Aorta (tissue), 5 donors: ENCODE data around the gene ACAP1. TPM values are rescaled to one million over a fixed set of nuclear protein-coding genes. Genes with fewer than 3 reads are reported as not detected.
A peak's percentile ranks its signal among the peaks of the same experiment; 100 is the strongest.
"Not testable (repeated sequence)": the region's sequence is repeated elsewhere in the genome, so short reads cannot be mapped to it uniquely, and the experiment has no call there.

Source experiments
- ATAC-seq: fragments of 200-7000 bp; cut with Tn5 transposase; one replicate; pipeline ENCODE4 v1.9.1; 2022; ENCODE audit warnings: moderate library complexity; ENCODE audit not compliant: low FRiP score
- DNase-seq, 2 donors: peaks; one replicate each; pipeline ENCODE4 v3.0.0-alpha.2; 2020
- H3K27ac ChIP-seq, 2 donors: one replicate each; pipeline ENCODE4 v1.5.1; 2013; ENCODE audit warnings: low read length in 2 of 2, mild to moderate bottlenecking in 2 of 2, moderate library complexity in 2 of 2, control low read depth in 1 of 2, inconsistent platforms in 1 of 2, low read depth in 1 of 2
- H3K27me3 ChIP-seq, 2 donors: one replicate each; pipeline ENCODE4 v1.6.1; 2013; ENCODE audit warnings: control low read depth in 1 of 2, low read length in 1 of 2, mild to moderate bottlenecking in 1 of 2, moderate library complexity in 1 of 2; ENCODE audit not compliant: insufficient read depth in 2 of 2, control insufficient read depth in 1 of 2
- H3K36me3 ChIP-seq, 2 donors: one replicate each; pipeline ENCODE4 v1.6.1; 2013; ENCODE audit warnings: control low read depth in 1 of 2, low read length in 1 of 2, mild to moderate bottlenecking in 1 of 2; ENCODE audit not compliant: insufficient read depth in 2 of 2, control insufficient read depth in 1 of 2
- H3K4me1 ChIP-seq, 2 donors: one replicate each; pipeline ENCODE4 v1.6.1; 2013; ENCODE audit warnings: low read length in 2 of 2, control low read depth in 1 of 2, mild to moderate bottlenecking in 1 of 2, moderate library complexity in 1 of 2; ENCODE audit not compliant: insufficient read depth in 2 of 2, control insufficient read depth in 1 of 2
- H3K4me3 ChIP-seq, 2 donors: one replicate each; pipeline ENCODE4 v1.5.1; 2013; ENCODE audit warnings: low read length in 2 of 2, control low read depth in 1 of 2, mild to moderate bottlenecking in 1 of 2
- H3K9me3 ChIP-seq: one replicate; pipeline ENCODE4 v1.6.1; 2013; ENCODE audit warnings: mild to moderate bottlenecking, low read length; ENCODE audit not compliant: control insufficient read depth
- WGBS, 2 donors: extraction: QIAGEN DNeasy Blood & Tissue Kit; methylation state at CpG; one replicate each; pipeline ENCODE4 v1.1.7; 2013; 5-methylcytosine and 5-hydroxymethylcytosine counted together
- intact Hi-C, 2 donors: fragments of 100-400 bp; cut with DNase I; formaldehyde crosslinking; loops; one replicate each; pipeline versions ENCODE4 v1.14.2 to v1.15.0; 2022
- polyA plus RNA-seq, 2 donors: library from polyadenylated mRNA; stranded (reverse); fragments of 200-250 nt; gene quantifications; one replicate each; pipeline ENCODE4 v1.2.3, GENCODE V29; 2013
- total RNA-seq, 2 donors: library from RNA; stranded (reverse); fragmentation: NEBNext Ultra II Directional; extraction: Animal tissue kit (Norgen Biotek cat#: 25700); gene quantifications; one replicate each; pipeline ENCODE4 v1.2.1, GENCODE V29; 2021
- donor health status: healthy with polysubstance abuse.
- donor health status: Bipolar disorder and iron deficiency.
- donor health status: DM: no; HTN: no; CAD: no.
- donor health status: DM: no; HTN: no; CAD: no.
- donor health status: DM: yes; HTN: yes; CAD: no.

Gene ACAP1
- total and polyA plus RNA-seq, 4 donors, result 6.5 to 21.8 (median 14.7) TPM

DNA sequence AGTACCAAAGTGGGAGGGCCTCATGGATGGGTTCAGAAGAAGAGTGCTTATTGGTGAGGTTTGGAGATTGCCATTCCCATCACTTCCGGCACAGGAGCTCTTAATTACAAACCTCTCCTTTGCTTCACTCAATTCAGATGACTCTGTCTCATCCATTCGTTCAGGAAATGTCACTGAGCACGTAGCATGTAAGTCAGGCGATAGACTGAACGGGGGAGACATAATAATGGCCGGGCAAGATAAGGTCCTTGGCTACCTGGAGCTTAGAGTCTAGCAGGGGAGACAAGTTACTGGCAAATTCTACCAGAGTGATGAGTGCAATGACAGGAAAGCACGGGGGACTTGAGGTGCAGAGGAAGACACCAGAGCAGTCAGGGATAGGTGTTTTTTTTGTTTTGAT, 29.6 kb downstream of the ACAP1 start:
- ATAC-seq, H3K4me3 ChIP-seq, intact Hi-C loops, H3K27ac ChIP-seq, DNase-seq, H3K4me1 ChIP-seq, H3K9me3 ChIP-seq, H3K36me3 ChIP-seq, H3K27me3 ChIP-seq: not testable (repeated sequence)
- 88% methylated on average over 6 of the region's 7 CpGs for WGBS, 2 donors

GRCh38 chr17:7367083-7367482, 30.8 kb downstream of the ACAP1 start:
- intact Hi-C loops, result no loop called here
- Histone ChIP-seq H3K27me3 (no peaks in the 10 kb centered on the region), H3K4me1 (no peaks in the 10 kb centered on the region), H3K36me3 (no peaks in the 10 kb centered on the region), H3K4me3 (no peak overlapping the region), H3K9me3 (no peaks in the 10 kb centered on the region), H3K27ac (no peak overlapping the region)
- DNase-seq, result no peak
- WGBS, 2 donors, result 84 to 88% methylated on average over 8 of the region's 8 CpGs
- no peak for ATAC-seq

GRCh38 chr17:7367918-7368598, 31.7 kb downstream of the ACAP1 start:
- DNase-seq (no peak), ATAC-seq (no peak)
- Histone ChIP-seq H3K27me3 (no peaks in the 10 kb centered on the region), H3K9me3 (no peaks in the 10 kb centered on the region), H3K27ac (no peak overlapping the region), H3K4me3 (no peak overlapping the region), H3K4me1 (no peaks in the 10 kb centered on the region), H3K36me3 (no peaks in the 10 kb centered on the region)
- intact Hi-C loops, result no loop called here
- 60 to 62% methylated on average over 13 of the region's 13 CpGs for WGBS, 2 donors

GRCh38 chr17:7368599-7368994, 32.3 kb downstream of the ACAP1 start:
- 92% methylated on average over 5 of the region's 5 CpGs for WGBS, 2 donors
- H3K36me3 ChIP-seq, H3K4me3 ChIP-seq, ATAC-seq, H3K27ac ChIP-seq, H3K27me3 ChIP-seq, DNase-seq, H3K4me1 ChIP-seq, intact Hi-C loops, H3K9me3 ChIP-seq: not testable (repeated sequence)

DNA sequence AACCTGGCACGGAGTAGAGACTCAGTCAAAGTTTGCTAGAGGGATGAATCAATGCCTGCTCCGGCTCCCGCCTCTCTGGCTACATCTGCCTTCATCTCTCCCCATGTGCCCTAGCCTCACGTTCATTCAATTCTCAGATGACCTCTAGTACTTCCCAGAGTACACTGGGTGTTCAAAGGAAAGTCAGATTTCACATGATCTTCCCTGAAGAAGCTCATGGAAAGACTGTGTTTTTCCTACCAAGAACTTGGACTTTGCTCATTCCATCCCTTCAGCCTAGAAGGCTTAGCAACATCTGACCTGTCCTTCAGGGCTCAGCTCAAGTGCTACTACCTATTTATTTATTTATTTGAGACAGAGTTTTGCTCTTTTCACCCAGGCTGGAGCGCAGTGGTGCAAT, 33.5 kb downstream of the ACAP1 start:
- 87 to 88% methylated on average over 5 of the region's 5 CpGs for WGBS, 2 donors
- DNase-seq (no peak), ATAC-seq (no peak)
- intact Hi-C loops, result no loop called here
- no peak overlapping the region for H3K27ac ChIP-seq
- no peaks in the 10 kb centered on the region for H3K36me3 ChIP-seq
- no peaks in the 10 kb centered on the region for H3K27me3 ChIP-seq
- H3K4me1 ChIP-seq, result no peaks in the 10 kb centered on the region
- H3K9me3 ChIP-seq, result no peaks in the 10 kb centered on the region
- H3K4me3 ChIP-seq, result no peak overlapping the region

DNA sequence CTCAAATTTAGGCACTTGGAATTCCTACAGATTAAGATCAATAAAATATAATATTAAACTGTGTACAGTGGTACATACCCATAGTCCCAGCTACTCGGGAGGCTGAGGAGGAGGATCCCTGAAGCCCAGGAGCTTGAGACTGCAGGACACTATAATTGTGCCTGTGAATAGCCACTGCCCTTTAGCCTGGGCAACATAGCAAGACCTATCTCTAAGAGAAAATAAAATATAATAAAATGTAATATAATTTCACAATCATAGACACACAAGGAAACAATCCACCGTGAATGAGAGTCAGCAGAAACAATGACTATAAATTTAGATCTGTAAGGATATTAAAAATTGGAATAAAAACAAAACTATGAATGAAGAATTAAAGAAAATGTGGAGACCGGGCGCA, 34.5 kb downstream of the ACAP1 start:
- H3K4me1 ChIP-seq, result no peaks in the 10 kb centered on the region
- DNase-seq, result no peak
- intact Hi-C loops, result no loop called here
- no peak for ATAC-seq
- no peak overlapping the region for H3K27ac ChIP-seq
- H3K27me3 ChIP-seq, result no peaks in the 10 kb centered on the region
- H3K36me3 ChIP-seq, result no peaks in the 10 kb centered on the region
- 82 to 84% methylated on average over 4 of the region's 4 CpGs for WGBS, 2 donors
- no peak overlapping the region for H3K4me3 ChIP-seq
- no peaks in the 10 kb centered on the region for H3K9me3 ChIP-seq

- ATAC-seq (no peak), DNase-seq (no peak)
- no peaks in the 10 kb centered on the region for H3K36me3 ChIP-seq
- intact Hi-C loops, result no loop called here
- H3K4me3 ChIP-seq, result no peak overlapping the region
- no peaks in the 10 kb centered on the region for H3K4me1 ChIP-seq
- 88 to 92% methylated on average over 2 of the region's 2 CpGs for WGBS, 2 donors
- no peaks in the 10 kb centered on the region for H3K9me3 ChIP-seq
- no peak overlapping the region for H3K27ac ChIP-seq
- no peaks in the 10 kb centered on the region for H3K27me3 ChIP-seq
Observed at GRCh38 chr17:7374353-7374752, 38.0 kb downstream of the ACAP1 start.

DNA sequence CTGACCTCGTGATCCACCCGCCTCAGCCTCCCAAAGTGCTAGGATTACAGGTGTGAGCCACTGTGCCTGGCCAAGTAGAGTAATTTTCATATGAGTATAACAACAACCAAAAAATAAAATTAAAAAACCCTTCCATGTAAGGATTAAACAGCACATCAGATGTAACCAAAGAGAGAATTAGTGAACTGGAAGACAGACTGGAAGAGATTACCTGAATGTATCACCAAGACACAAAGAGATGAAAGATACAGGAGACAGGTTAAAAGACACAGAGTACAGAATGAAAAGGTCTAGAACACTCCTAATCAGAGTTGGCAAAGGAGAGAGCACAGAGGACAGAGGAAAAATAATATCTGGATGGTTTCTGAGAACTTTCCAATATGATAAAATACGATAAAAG, 42.8 kb downstream of the ACAP1 start:
- no peaks in the 10 kb centered on the region for H3K27me3 ChIP-seq
- intact Hi-C loops, result no loop called here
- no peaks in the 10 kb centered on the region for H3K9me3 ChIP-seq
- WGBS, 2 donors, result 96% methylated on average over 3 of the region's 3 CpGs
- no peak overlapping the region for H3K4me3 ChIP-seq
- H3K4me1 ChIP-seq, result no peaks in the 10 kb centered on the region
- no peak overlapping the region for H3K27ac ChIP-seq
- DNase-seq (no peak), ATAC-seq (no peak)
- H3K36me3 ChIP-seq, result no peaks in the 10 kb centered on the region

GRCh38 chr17:7380321-7380720, 44.0 kb downstream of the ACAP1 start:
- intact Hi-C loops, result no loop called here
- no peak overlapping the region for H3K4me3 ChIP-seq
- DNase-seq (peak in 1 of 2 donors; percentile 80), ATAC-seq (peak; percentile 44)
- no peaks in the 10 kb centered on the region for H3K9me3 ChIP-seq
- no peaks in the 10 kb centered on the region for H3K27me3 ChIP-seq
- 15 to 16% methylated on average over 7 of the region's 7 CpGs for WGBS, 2 donors
- H3K36me3 ChIP-seq, result no peaks in the 10 kb centered on the region
- H3K27ac ChIP-seq, result no peak overlapping the region
- H3K4me1 ChIP-seq, result no peaks in the 10 kb centered on the region
